Fibroblast of mammary gland (primary cell): ENCODE data around the gene APOO.
A peak's percentile ranks its signal among the peaks of the same experiment; 100 is the strongest.

Experiments used
- DNase-seq: peaks from one replicate; pipeline ENCODE4 v3.0.0-alpha.2; 2010; ENCODE audit warnings: low read depth
- H3K4me3 ChIP-seq: 2 replicates; pipeline ENCODE4 v1.5.1; 2011; ENCODE audit warnings: low read depth, mild to moderate bottlenecking, low read length, moderate library complexity; ENCODE audit not compliant: control insufficient read depth
- TF ChIP-seq, protein P1 (sequence below): conservative IDR thresholded peaks from 2 replicates; pipeline ENCODE4 v1.5.1; 2011; ENCODE audit warnings: low read depth, low read length, inconsistent platforms; ENCODE audit not compliant: control insufficient read depth, insufficient read depth

APOO gene

DNA sequence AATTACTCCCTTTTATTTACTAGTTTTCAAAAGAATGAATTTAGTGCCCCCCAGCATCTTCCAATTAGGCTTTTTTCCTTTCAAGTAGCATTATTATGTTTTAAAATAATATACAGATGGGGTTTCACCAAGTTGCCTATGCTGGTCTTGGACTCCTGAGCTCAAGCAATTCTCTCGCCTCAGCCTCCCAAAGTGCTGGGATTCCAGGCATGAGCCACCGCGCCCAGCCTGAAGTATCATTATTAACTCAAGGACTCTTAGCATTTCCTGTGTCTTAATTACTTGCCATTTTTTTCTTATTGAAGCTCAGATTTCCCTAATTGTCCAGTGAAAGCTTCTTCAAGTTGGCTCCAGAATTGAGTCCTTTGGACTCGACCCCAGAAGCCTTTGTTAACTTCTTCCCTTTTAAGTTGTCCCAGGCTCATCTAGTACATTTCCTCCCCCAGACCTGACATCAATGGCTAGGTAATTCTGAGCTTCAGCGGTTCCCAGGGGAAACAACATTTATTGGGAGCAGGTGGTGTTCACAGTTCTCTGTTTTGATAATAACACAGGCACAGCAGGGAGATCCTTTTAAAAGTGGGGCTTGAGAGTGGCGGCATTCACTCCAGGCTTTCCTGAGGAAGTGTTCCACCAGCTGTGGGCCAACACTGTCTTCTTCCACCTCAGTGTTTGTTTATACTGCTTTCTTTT lies 114.7 kb downstream of the APOO start:
- TF ChIP-seq, protein P1, sequence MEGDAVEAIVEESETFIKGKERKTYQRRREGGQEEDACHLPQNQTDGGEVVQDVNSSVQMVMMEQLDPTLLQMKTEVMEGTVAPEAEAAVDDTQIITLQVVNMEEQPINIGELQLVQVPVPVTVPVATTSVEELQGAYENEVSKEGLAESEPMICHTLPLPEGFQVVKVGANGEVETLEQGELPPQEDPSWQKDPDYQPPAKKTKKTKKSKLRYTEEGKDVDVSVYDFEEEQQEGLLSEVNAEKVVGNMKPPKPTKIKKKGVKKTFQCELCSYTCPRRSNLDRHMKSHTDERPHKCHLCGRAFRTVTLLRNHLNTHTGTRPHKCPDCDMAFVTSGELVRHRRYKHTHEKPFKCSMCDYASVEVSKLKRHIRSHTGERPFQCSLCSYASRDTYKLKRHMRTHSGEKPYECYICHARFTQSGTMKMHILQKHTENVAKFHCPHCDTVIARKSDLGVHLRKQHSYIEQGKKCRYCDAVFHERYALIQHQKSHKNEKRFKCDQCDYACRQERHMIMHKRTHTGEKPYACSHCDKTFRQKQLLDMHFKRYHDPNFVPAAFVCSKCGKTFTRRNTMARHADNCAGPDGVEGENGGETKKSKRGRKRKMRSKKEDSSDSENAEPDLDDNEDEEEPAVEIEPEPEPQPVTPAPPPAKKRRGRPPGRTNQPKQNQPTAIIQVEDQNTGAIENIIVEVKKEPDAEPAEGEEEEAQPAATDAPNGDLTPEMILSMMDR: no peak
- H3K4me3 ChIP-seq: no peak overlapping the region
- peak; percentile 33 for DNase-seq

DNA sequence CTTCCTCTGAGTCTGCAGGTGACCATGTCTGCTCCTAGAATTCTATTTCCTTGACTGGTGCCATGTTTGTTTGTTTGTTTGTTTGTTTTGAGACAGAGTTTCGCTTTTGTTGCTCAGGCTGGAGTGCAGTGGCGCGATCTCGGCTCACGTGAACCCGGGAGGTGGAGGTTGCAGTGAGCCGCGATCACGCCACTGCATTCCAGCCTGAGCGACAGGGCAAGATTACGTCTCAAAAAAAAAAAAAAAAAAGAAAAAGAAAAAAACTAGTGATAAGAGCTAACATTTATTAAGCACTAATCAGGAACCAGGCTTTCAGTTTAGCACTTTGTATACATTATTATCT lies 117.6 kb downstream of the APOO start:
- no peak overlapping the region for H3K4me3 ChIP-seq
- TF ChIP-seq, protein P1: no peak
- no peak for DNase-seq

DNA sequence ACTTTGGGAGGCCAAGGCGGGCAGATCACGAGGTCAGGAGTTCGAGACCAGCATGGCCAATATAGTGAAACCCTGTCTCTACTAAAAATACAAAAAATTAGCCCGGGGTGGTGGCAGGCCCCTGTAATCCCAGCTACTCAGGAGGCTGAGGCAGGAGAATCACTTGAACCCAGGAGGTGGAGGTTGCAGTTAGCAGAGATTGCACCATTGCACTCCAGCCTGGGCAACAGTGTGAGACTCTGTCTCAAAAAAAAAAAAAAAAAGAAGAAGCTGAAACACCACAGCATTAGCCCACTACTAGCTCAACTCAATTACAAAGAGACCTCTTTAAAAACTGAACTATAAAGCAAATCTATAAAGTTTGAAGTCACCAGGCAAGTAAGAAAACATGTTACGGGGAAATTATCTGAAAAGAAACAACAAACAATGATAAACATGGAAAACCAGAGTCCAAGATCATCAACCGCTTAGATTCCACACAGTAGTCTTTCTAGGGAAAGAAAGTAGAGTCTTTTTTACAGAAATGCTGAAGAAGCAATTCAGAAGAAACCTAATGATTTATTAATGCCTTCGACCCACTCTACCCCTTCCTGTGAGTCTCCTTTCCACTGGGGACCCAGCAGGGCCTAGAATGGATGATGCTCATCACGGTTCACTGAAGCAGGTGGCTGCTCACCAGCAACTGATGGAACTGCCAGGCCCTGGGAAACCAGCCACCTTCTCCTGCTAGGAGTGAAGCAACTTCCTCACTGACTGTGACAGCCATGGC lies 118.2 kb downstream of the APOO start:
- TF ChIP-seq, protein P1: no peak
- DNase-seq: no peak
- no peak overlapping the region for H3K4me3 ChIP-seq

DNA sequence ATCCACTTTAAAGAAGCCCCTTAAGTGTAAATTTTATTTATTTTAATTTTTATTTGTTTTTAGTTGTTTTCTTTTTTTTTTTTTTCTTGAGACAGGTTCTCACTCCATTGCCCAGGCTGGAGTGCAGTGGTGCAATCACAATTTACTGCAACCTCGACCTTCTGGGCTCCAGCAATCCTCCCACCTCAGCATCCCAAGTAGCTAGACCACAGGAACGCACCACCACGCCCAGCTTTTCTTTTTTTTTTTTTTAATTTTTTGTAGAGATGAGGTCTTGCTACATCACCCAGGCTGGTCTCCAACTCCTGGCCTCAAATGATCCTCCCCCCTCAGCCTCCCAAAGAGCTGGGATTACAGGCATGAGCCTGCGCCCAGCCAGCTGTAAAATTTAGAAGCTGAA lies 118.8 kb downstream of the APOO start:
- no peak overlapping the region for H3K4me3 ChIP-seq
- DNase-seq: peak; percentile 42
- TF ChIP-seq, protein P1: no peak

DNA sequence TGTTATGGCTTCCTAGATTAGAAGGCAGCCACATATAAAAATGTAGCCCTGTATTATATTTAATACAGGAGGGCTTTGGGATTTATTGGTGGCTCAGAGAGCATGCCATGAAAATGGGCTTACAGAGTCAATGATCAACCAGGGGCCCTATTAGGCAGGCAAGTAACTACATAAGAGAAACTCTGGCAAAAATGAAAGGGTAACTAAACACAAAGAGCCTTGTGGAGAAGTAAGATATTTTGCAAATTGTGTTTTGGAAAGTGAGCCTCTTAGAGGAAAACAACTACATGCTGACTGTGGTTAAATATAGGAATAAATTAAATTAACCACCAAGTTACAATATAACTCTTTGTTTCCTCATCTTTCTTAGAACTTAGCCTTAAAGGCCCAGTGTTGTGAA lies 119.2 kb downstream of the APOO start:
- H3K4me3 ChIP-seq: no peak overlapping the region
- DNase-seq: no peak
- TF ChIP-seq, protein P1: no peak

DNA sequence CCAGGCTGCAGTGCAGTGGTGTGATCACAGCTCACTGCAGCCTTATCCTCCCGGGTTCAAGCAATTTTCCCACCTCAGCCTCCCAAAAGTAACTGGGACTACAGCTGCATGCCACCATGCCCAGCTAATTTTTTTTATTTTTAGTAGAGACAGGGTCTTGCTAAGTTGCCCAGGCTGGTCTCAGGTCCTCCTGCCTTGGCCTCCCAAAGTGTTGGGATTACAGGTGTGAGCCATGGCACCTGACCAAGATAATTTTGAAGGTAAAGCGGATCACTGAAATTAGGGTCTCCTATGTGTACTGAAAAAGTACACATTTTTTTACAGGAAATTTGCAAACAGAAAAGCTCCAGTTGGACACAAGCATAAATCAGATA lies 120.0 kb downstream of the APOO start:
- TF ChIP-seq, protein P1: no peak
- H3K4me3 ChIP-seq: no peak overlapping the region
- DNase-seq: no peak
